Dermis microvascular lymphatic vessel endothelial cell (primary cell): ENCODE data around the gene TXNDC17. TPM values are rescaled to one million over a fixed set of nuclear protein-coding genes. Genes with fewer than 3 reads are reported as not detected.
"Not testable (repeated sequence)": the region's sequence is repeated elsewhere in the genome, so short reads cannot be mapped to it uniquely, and the experiment has no call there.

Experiments
- DNase-seq, 2 donors: peaks; one replicate each; pipeline versions ENCODE4 v3.0.0 to v3.0.0-alpha.2; 2010; ENCODE audit warnings: low read depth in 2 of 2
- total RNA-seq: library from RNA; depleted of rRNA; stranded (reverse); fragments of >200 nt; gene quantifications from 2 replicates; pipeline ENCODE4 v1.2.1, GENCODE V29; 2014

TXNDC17 gene
- total RNA-seq, 1 donor from 2014 or later, result 85.4 TPM

DNA sequence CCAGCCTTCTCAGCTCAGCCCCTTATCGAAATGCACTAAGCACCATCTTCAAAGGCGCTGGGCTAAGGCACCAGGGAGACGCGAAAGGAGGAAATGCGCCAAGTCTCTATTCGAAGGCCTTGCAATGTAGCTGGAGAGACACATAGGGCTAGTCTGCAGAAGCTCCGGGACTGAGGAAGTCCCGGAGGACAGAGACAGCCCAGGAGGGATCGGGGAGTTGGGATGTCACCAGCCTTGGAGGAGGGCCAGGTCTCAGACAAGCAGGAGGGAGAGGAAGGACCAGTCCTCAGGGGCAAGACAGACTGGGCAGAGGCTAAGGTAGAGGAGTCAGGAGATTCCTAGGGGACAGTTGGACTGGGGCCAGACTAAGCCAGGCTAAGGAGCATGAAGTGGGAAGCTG, 19.2 kb downstream of the TXNDC17 start:
- DNase-seq, result no peak

DNA sequence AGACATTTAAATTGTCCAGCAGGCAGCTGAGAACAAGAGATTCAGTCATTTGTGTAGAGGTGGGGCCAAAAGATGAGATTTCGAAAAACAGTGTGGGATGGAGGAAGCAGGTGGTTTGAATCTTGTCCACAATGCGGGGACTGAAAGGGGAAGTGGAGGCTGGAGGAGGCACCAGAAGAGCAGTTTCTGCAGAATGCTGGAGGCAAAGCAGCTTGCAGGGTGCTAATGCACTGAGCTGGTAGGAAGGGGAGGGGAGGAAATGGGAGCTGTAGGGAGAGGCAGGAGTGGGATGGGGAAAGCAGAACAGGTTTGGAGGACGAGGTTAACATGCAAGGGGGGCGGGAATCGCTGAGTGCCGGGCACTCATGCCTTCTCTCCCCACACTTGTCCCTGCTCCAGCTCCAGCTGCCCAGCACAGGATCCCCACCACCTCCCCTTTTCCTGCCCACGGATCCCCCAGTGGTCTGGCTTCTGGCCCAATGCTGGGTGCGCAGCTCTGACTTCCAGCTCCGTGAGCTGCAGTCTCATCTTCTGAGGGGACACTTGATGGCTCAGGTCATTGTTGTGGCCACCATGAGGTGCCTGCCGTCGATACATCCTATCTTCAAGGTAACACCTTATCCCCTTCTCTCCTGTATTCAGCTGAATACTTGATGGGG, 20.1 kb downstream of the TXNDC17 start:
- DNase-seq, result no peak

DNA sequence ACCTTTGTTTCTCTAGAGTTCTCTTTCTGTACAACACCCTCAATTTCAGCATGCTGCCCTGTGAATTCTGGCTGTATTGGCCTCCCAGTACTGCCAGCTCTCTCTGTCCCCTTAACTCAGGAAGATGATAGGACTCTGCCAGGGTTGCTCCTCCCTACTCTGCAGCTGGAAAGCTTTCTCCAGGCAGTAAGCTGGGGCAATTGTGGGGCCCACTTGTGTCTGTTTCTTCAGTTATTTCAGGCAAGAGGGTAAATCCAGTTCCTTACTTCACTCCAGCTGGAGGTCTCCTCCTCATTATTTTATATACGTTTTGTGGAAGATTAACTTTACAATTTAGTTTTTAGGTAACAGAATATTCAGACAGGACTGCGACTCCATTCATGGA, 20.6 kb downstream of the TXNDC17 start:
- no peak for DNase-seq

DNA sequence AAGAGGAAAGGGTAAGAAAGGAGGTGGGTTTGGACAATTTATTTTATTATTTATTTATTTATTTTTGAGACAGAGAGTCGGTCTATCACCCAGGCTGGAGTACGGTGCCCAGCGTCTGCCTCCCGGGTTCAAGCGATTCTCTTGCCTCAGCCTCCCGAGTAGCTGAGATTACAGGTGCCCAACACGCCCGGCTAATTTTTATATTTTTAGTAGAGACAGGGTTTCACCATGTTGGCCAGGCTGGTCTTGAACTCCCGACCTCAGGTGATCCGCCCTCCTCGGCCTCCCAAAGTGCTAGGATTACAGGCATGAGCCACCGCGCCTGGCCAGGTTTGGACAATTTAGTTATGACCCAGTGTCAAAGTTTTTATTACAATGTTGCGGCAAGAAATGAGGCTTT, 22.3 kb downstream of the TXNDC17 start:
- DNase-seq, result not testable (repeated sequence)

DNA sequence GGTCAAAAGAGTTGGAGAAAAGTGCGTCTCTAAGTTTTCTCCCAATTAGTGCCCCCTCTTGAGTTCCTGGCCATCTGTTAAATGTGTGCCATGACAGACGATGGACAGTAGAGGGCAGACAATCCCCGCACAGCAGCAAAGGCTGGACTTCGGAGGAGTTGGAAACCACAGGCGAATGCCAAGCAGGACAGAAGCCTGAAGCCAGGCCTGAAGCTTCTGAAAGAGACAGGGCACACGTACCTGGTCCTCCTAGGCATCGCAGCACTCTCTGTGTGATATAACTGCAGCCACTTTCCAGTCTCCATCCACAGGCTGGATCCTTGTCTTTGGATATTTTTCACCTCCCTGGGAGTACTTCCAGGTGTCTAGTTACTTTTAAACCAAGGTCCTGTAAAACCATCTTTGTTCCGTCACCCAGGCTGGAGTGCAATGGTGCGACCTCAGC, 25.2 kb downstream of the TXNDC17 start:
- peak; percentile 66 to 76 for DNase-seq

DNA sequence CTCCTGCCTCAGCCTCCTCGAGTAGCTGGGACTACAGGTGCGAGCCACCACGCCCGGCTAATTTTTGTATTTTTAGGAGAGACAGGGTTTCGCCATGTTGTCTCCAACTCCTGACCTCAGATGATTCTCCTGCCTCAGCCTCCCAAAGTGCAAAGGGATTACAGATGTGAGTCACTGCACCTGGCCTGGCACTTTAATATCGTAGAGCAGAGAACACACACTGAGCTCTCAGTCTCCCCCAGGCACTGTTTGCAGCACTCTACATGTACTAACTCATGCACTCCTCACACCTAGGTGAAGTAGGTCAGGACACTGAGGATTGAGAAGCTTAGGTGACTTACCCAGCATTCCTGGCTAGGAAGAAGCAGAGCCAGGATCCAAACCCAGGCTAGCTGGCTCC, 25.7 kb downstream of the TXNDC17 start:
- DNase-seq, result no peak

DNA sequence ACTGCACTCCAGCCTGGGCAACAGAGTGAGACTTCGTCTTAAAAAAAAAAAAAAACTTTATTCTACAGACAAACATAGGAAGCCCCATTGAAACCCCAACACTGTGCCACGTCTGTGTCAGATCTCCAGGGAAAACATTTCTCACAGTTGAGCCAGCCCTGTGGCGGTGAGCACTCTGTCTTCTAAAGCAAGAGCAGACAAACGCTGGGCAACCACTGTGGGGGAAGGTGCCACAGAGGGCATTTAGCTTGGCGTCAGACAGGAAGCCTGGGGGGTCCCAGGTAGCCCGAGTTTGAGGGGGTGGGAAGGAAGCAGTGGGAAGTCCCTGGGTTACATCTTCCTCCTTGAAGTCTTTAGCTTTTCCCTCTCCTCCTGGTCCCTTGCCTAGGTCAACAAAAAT, 26.7 kb downstream of the TXNDC17 start:
- no peak for DNase-seq

DNA sequence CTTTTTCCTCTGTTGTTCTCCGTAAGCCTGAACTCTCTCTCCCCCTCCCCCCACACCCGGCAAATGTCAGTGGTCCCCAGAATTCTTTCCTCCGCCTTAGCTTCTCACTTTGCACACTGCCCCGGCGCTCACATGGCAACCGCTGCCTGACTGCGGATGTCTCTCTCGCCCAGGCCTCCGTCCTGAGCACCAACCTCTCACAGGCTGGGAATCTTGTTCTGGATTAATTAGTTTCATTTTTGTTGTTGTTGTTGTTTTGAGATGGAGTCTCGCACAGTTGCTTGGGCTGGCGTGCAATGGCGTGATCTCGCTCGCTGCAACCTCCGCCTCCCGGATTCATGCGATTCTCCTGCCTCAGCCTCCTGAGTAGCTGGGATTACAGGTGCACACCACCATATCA, 27.4 kb downstream of the TXNDC17 start:
- no peak for DNase-seq

DNA sequence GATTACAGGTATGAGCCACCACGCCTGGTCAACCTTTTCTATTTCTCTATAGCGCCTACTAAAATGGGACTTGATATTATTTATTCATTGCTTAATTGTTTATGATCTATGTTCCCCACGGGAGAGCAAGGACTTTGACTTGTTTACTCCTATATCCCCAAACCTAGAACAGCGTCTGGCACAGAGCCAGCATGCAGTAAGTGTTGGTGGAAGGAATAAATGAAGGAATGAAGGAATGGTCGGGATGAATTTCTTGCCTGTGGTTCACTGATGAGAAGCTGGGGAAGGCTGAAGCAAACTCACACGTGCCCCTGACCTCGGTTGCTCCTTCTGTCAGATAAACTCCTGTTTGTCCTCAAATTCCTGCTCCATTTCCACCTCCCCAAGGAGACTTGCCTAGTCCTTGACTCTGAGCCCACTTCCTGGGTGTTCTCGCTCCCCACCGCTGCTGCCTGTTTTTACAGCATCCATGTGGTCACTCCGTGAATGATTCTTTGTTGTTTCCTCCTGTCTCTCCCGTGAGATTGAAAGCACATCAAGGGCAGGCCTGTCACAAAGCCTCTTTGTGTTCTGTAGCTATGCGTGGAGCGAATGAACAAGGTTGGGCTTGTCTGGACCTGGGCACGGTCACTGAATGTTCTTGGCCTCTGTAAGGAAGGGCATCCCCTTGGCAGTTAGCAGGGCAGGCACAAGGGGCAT, 28.0 kb downstream of the TXNDC17 start:
- DNase-seq, result no peak

DNA sequence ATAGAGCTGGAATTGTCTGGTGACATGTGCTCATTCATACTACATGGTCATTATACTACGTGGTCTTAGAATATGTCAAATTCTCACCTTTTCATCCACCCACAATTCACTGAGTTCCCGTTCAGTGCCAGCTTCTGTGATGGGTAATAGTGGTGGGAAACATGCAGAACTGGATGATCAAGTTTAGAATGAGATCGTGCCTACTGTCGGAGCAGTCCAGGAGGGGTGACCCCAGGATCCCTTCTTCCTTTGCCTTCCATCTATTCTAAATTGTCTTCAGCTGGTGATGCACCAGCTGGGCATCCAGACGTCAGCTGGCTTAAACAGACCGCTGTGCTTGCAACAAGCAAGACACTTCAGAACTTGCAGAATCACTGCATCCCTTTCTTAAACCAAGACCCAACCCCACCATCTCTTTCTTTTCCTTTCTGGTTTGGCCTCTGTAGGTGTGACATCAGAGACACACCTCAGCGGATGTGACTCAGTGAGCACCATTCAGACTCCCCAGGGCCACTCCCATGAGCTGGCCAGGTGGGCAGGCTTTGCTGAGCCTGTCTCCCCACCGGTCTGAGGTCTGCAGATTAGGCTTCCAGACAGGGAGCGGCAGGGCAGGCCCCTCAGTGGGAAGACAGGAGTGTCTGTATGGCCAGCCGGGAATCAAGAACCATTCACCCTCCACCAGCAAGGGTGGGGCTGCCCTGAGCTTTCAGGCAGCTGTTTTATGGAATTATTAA, 28.8 kb downstream of the TXNDC17 start:
- DNase-seq, result no peak

DNA sequence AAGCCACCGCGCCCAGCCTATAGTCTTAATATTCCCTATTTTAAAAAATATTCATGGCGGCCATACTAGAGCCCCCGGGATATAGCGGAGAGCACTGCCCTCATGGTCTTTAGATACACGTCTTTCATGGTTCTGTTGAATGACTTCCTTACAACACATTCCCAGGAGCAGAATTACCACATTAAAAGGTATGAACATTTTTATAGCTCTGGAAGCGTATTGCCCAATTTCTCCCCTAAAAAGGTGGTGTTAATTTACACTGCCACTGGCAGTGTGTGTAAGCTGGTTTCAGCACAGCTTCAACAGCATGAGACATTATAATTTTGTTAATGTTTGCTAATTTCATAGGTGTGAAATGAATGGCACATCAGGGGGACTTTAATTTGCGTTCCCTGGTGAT, 29.7 kb downstream of the TXNDC17 start:
- no peak for DNase-seq

DNA sequence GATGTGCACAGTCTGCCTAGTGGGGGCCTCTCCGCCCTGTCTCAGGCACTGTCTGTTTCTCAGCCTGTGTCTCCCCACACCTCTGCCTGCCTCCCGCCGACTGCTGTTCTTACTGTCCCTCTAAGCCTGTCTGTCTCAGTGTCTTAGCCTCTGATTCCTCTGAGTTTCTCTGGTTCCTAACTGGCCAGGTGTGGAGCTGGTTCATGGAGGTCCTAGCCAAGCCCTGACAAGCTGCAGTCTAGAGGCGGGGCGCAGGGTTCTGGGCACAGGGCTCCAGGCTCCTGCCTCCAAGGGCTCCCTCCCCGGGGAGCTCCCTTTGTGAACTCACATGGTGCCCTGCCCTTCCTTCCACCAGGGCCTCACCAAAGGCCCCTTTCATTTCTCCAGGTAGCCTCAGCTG, 30.1 kb downstream of the TXNDC17 start:
- DNase-seq, result no peak

DNA sequence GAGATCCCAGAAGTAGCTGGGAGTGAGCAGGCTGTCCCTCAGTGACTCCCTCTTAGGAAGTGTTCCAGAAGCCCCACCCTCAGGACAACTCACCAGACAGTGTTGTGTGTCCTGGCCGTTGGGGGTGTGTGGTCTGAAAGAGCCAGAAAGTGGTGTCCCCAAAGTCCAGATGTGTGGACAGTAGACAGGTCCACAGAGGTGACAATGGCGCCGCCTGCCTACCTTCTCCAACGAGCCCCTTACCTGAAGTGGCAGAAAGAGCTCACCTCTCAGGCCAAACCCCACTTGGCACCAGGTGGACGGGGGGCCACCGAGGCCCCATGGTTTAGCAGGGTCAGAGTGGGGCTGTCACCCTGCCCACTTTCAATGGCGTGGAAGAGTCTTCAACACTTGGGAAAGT, 30.6 kb downstream of the TXNDC17 start:
- DNase-seq, result no peak

DNA sequence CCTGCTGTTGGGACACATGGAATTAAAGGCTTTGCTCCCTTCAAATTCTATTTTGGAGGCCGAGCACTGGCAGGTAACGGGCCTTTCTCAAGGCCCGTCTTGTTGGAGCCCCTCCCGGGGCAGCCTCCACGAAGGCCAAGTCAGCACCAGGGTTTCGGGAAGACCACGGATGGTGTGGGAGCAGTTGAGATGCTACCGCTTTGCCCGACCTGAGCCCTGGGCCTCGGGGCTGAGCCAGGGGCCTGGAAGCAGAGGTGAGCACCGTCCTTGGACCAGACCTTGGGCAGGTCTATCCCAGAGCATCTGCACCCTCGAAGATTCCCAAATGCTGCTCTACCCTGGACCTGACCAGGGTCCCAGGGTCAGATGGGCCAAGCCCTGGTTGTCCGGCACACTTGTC, 33.7 kb downstream of the TXNDC17 start:
- DNase-seq, result no peak

DNA sequence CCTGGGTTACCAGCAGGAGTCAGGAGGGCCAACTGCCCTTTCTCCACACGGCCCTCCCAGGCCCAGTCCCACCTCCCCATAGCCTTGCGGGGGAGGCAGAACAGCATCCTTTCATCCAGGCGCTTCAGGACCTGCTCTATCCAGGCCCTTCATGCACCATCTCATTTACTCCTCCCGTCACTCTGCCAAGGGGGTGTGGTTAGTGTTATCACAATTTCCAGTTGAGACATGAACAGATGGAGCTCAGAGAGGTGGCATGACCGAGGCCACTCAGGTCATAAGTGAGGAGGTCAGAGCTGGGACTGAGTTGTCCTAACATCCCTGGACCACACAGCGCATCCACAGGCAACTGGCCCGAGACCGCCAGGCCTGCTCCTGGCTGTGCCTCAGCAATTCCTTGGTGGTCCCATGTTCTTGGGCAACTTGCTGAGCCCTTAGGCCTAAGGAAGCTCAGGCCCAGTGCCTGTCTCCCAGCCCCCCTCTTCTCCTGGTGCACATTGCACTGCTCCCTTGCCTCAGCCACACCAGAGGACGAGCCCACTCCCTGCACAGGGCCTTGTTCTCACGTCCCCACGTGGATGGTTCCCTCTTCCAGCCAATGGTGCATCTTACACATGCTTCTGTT, 34.5 kb downstream of the TXNDC17 start:
- DNase-seq, result no peak

DNA sequence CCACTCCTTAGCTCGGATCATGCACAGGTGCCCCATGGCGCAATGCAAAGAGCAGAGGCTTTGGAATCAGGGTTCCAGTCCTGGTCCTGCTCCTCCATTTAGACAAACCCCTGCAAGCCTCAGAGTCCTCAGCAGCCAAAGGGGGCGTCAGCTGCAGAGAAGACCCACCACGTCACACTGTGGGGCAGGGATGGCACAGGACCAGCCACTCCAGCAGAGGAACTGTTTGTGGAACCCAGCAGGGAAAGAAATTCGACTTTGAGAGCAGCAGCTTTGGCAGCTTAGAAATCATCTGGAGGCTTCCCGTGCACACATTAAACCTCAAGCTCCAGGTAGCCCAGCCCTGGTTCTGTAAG, 35.9 kb downstream of the TXNDC17 start:
- DNase-seq, result no peak

DNA sequence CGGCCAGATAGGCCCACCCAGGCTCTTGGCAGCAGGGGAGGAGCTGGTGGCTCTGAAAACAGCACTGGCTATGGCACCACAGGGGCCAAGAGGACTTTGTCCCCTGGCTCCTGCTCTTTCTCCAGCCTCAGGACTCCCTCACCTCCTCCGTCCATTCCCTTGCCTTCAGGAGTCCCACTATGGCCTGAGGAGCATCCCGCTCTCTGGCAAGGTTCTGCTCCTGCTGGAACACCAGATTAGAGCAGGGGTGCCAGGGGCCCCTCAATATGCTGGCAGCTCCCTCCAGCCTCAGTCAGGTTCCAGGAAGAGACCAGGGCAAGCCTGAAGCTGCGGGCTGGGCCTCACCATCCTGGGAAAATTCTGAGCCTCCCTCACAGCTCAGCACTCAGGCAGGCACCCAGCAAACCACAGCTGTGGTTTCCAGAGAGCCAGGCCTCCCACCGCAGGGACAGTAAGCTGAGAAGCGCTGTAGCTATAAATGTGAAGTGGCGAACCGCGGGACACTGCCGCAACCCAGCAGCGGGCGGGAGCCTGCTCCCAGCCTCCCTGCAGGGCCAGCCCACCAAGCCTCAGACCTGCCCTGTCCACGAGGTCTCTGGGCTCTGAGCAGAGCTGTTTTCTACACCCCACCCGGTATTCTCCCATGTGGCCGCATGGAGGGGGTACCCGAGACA, 36.4 kb downstream of the TXNDC17 start:
- DNase-seq, result no peak

DNA sequence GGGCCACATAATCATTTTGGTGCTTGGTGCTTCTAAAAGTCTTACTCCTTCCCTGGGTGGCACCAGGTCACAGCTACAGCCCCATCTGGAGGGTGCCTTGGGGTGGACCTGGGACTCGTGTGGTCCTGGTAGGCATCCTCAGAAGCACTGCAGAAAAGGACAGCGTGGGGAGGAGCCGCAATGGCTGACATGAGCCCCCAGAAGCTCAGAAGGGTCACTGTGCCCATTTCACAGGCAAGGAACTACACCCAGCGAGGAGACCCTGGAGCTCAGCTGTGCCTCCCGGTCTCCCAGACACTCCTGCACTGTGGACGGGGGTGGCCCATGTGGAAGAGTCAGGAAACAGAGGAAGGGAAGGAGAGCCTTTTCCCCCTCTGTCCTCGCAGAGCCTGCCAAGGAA, 37.1 kb downstream of the TXNDC17 start:
- DNase-seq, result no peak

DNA sequence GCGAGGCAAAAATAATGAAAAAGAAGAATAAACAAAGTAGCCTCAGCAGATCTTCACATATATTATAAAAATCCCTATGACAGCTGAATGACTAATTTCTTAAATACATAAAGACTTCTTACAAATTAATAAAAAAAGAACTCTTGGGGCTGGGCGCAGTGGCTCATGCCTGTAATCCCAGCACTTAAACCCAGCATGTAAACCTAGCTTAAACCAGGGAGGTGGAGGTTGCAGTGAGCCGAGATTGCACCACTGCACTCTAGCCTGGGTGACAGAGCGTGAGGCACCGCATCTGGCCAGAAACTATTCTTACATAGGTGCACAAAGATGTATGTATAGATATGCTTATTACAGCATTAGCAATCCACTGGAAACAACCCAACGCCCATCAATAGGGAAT, 38.4 kb downstream of the TXNDC17 start:
- no peak for DNase-seq

DNA sequence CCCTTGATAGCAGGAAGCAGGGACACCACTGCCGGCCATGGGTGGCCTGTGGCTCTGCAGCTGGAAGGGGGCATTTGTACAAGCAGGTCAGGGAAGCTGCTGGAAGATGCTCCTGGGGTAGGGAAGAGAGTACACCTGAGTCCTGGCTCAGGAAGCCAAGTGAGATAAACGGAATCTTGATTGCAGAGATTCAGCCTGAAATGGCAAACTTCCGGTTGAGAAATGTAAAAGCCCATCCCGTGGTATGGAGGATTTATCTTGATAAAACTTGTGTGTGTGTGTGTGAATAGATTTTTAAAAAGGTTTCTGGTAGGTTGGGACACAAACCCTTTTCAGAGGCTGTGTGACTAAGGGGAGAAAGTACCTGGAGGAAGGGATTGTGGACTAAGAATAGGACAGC, 40.3 kb downstream of the TXNDC17 start:
- DNase-seq, result no peak

DNA sequence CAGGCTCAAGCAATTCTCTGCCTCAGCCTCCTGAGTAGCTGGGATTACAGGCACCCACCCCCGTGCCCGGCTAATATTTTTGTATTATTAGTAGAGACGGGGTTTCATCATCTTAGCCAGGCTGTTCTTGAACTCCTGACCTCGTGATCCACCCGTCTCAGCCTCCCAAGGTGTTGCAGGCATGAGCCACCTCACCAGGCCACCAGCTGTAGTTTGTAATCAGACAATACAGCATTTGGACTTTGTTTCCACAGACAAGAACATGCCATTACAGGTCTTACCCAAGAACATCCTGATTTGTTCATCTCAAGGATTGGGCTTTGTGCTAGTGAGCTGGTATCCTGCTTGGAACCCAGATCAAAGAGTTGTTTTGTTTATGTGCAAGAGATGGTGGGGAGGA, 40.8 kb downstream of the TXNDC17 start:
- DNase-seq, result no peak

DNA sequence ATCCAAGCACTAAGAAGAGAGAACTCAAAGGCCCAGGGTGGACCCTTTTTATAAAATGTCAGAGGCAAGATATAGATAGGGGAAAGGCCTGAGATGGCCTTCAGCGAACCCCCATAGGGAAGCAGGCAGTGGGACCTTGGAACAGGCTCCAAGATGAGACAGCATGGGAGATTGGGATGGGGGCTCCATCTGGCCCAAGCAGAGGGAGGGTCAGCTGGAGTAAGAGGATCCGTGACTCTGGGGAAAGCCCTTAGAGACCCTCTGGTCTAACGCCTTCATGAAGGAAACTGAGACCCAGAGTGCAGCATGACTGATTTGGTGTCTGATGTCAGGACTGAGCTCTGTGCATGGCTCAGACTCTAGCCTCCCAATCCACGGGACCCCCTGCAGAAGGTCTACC, 41.5 kb downstream of the TXNDC17 start:
- DNase-seq, result no peak
